ENCODE data around the gene COL6A2. TPM values are rescaled to one million over a fixed set of nuclear protein-coding genes. Genes with fewer than 3 reads are reported as not detected.

Gene COL6A2
- 100 to 1,000 TPM; 120 to 161 TPM for polyA plus RNA-seq

GRCh38 chr21:46097336-46098293, at the start of gene COL6A2:
TSS of gene COL6A2 (plus strand) at chr21:46098112.
- no peaks in the 10 kb centered on the region for H3K9me3 ChIP-seq (ENCODE audit: control insufficient read depth in 2 of 2, insufficient read depth in 1 of 2, low read depth in 1 of 2, low read length in 1 of 2)
- peak within 1 kb of the TSS; percentile 75 to 88 for H3K27ac ChIP-seq (ENCODE audit: low read depth in 2 of 2, low read length in 1 of 2)
- no peaks in the 10 kb centered on the region for H3K36me3 ChIP-seq (ENCODE audit: control insufficient read depth in 2 of 2, insufficient read depth in 2 of 2, low read length in 1 of 2)
- H3K4me3 ChIP-seq (ENCODE audit: low read depth in 1 of 2, low read length in 2 of 2) = peak within 1 kb of the TSS; percentile 47 to 57
- peaks cover 0 to 5% of the 10 kb centered on the region in 2 donors for H3K27me3 ChIP-seq (ENCODE audit: control insufficient read depth in 1 of 2, insufficient read depth in 2 of 2, low read length in 2 of 2)
- WGBS, 2 donors = 5 to 12% methylated on average over 24 to 83 of the region's 83 CpGs
- peaks cover 4 to 6% of the 10 kb centered on the region in 2 donors for H3K4me1 ChIP-seq (ENCODE audit: control insufficient read depth in 2 of 2, insufficient read depth in 2 of 2, low read length in 1 of 2)

- WGBS, 2 donors = 26 to 44% methylated on average over 27 of the region's 27 CpGs
- no peaks in the 10 kb centered on the region for H3K27me3 ChIP-seq (ENCODE audit: control insufficient read depth in 1 of 2, insufficient read depth in 2 of 2, low read length in 2 of 2)
- no peak overlapping the region for H3K4me3 ChIP-seq (ENCODE audit: low read depth in 1 of 2, low read length in 2 of 2)
- no peaks in the 10 kb centered on the region for H3K9me3 ChIP-seq (ENCODE audit: control insufficient read depth in 2 of 2, insufficient read depth in 1 of 2, low read depth in 1 of 2, low read length in 1 of 2)
- H3K36me3 ChIP-seq (ENCODE audit: control insufficient read depth in 2 of 2, insufficient read depth in 2 of 2, low read length in 1 of 2) = no peaks in the 10 kb centered on the region
- peak overlapping the region; percentile 84 to 86 for H3K27ac ChIP-seq (ENCODE audit: low read depth in 2 of 2, low read length in 1 of 2)
- peaks cover 9 to 11% of the 10 kb centered on the region in 2 donors for H3K4me1 ChIP-seq (ENCODE audit: control insufficient read depth in 2 of 2, insufficient read depth in 2 of 2, low read length in 1 of 2)
Observed at GRCh38 chr21:46048926-46049889, 48.7 kb upstream of the COL6A2 start.

DNA sequence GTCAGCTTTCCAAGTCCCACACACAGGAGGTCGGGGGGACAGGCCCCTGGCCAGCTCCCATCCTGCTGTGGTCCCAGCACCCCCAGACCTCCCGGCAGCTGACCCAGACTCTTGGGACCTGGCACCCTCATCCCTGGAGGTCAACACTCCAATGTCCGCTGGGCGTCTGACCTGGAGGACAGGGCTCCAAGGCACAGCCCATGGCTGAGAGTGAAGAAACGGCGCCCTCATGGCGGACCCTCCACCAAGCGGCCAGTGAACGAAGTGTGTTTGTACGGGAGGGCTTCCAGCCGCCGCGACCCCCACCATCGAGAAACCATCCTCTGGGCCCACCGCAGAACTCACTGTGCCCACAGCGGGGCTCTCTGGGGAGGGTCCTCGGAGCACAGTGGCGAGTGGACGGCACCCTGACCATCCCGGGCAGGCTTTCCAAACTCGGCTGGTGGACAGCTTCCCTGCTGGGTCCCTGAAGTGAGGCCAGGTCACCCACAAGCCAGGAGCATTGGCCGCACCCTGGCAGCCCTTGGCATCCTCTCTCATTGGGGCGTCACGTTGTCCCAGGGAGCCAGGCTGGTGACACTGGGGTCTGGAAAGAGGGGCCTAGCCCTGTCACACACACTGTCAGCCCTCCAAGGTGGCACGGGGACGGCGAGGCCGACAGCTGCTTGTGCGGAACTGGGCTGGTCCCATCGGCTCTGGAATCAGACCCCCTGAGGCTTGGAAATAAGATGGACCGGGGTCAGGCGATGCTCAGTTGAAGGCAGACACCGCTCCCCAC, 47.8 kb upstream of the COL6A2 start:
- H3K4me3 ChIP-seq (ENCODE audit: low read depth in 1 of 2, low read length in 2 of 2) = no peak overlapping the region
- 85 to 87% methylated on average over 33 of the region's 33 CpGs for WGBS, 2 donors
- H3K9me3 ChIP-seq (ENCODE audit: control insufficient read depth in 2 of 2, insufficient read depth in 1 of 2, low read depth in 1 of 2, low read length in 1 of 2) = no peaks in the 10 kb centered on the region
- no peaks in the 10 kb centered on the region for H3K27me3 ChIP-seq (ENCODE audit: control insufficient read depth in 1 of 2, insufficient read depth in 2 of 2, low read length in 2 of 2)
- peaks cover 9 to 11% of the 10 kb centered on the region in 2 donors for H3K4me1 ChIP-seq (ENCODE audit: control insufficient read depth in 2 of 2, insufficient read depth in 2 of 2, low read length in 1 of 2)
- H3K27ac ChIP-seq (ENCODE audit: low read depth in 2 of 2, low read length in 1 of 2) = peak overlapping the region; percentile 80 to 86
- no peaks in the 10 kb centered on the region for H3K36me3 ChIP-seq (ENCODE audit: control insufficient read depth in 2 of 2, insufficient read depth in 2 of 2, low read length in 1 of 2)

DNA sequence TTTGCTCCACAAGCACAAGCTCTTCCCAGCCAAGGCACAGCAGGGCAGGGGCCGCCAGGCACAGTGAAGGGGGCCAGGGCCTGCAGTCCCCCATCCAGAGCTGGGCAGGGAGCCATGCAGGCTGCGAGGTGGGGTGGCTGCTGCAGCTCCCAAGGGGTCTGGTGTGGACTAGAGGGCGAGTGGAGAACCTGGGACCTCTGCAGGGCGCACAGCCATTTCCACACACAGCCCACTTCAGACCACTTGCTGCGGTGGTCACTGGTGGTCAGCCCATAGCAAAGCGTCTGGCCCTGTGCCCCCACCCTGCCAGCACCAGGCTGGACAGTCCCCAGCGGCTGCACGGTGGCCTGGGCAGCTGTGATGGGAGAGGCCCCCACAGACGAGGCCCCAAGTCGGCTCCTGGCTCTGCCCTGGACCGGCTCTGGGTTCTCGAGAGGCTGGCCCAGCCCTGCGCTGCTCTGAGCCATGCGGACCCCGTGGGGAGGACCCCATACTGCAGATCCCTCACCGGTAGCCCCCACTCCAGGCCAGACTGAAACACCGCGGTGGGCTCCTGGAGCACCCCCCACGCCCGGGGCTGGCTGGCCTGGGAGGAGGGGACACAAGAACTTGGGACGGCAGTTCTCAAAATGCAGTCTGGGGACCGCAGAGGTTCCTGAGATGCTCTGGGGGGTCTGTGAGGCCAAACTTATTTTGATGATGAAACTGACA, 47.1 kb upstream of the COL6A2 start:
- WGBS, 2 donors = 87 to 92% methylated on average over 22 of the region's 22 CpGs
- H3K27me3 ChIP-seq (ENCODE audit: control insufficient read depth in 1 of 2, insufficient read depth in 2 of 2, low read length in 2 of 2) = no peaks in the 10 kb centered on the region
- H3K27ac ChIP-seq (ENCODE audit: low read depth in 2 of 2, low read length in 1 of 2) = peak overlapping the region; percentile 15 to 86
- no peaks in the 10 kb centered on the region for H3K36me3 ChIP-seq (ENCODE audit: control insufficient read depth in 2 of 2, insufficient read depth in 2 of 2, low read length in 1 of 2)
- no peak overlapping the region for H3K4me3 ChIP-seq (ENCODE audit: low read depth in 1 of 2, low read length in 2 of 2)
- no peaks in the 10 kb centered on the region for H3K9me3 ChIP-seq (ENCODE audit: control insufficient read depth in 2 of 2, insufficient read depth in 1 of 2, low read depth in 1 of 2, low read length in 1 of 2)
- peaks cover 9 to 14% of the 10 kb centered on the region in 2 donors for H3K4me1 ChIP-seq (ENCODE audit: control insufficient read depth in 2 of 2, insufficient read depth in 2 of 2, low read length in 1 of 2)

GRCh38 chr21:46051379-46051770, 46.5 kb upstream of the COL6A2 start:
- 74 to 84% methylated on average over 16 of the region's 16 CpGs for WGBS, 2 donors
- Histone ChIP-seq H3K4me3 (ENCODE audit: low read depth in 1 of 2, low read length in 2 of 2) (no peak overlapping the region), H3K27me3 (ENCODE audit: control insufficient read depth in 1 of 2, insufficient read depth in 2 of 2, low read length in 2 of 2) (no peaks in the 10 kb centered on the region), H3K36me3 (ENCODE audit: control insufficient read depth in 2 of 2, insufficient read depth in 2 of 2, low read length in 1 of 2) (no peaks in the 10 kb centered on the region), H3K27ac (ENCODE audit: low read depth in 2 of 2, low read length in 1 of 2) (no peak overlapping the region), H3K4me1 (ENCODE audit: control insufficient read depth in 2 of 2, insufficient read depth in 2 of 2, low read length in 1 of 2) (peaks cover 11 to 16% of the 10 kb centered on the region in 2 donors), H3K9me3 (ENCODE audit: control insufficient read depth in 2 of 2, insufficient read depth in 1 of 2, low read depth in 1 of 2, low read length in 1 of 2) (no peaks in the 10 kb centered on the region)

- Histone ChIP-seq H3K9me3 (ENCODE audit: control insufficient read depth in 2 of 2, insufficient read depth in 1 of 2, low read depth in 1 of 2, low read length in 1 of 2) (no peaks in the 10 kb centered on the region), H3K36me3 (ENCODE audit: control insufficient read depth in 2 of 2, insufficient read depth in 2 of 2, low read length in 1 of 2) (no peaks in the 10 kb centered on the region), H3K4me1 (ENCODE audit: control insufficient read depth in 2 of 2, insufficient read depth in 2 of 2, low read length in 1 of 2) (peaks cover 11 to 18% of the 10 kb centered on the region in 2 donors), H3K27ac (ENCODE audit: low read depth in 2 of 2, low read length in 1 of 2) (no peak overlapping the region), H3K4me3 (ENCODE audit: low read depth in 1 of 2, low read length in 2 of 2) (no peak overlapping the region), H3K27me3 (ENCODE audit: control insufficient read depth in 1 of 2, insufficient read depth in 2 of 2, low read length in 2 of 2) (no peaks in the 10 kb centered on the region)
- WGBS, 2 donors = 82 to 86% methylated on average over 33 of the region's 33 CpGs
Observed at GRCh38 chr21:46051821-46052675, 45.9 kb upstream of the COL6A2 start.

GRCh38 chr21:46052703-46053651, 44.9 kb upstream of the COL6A2 start:
- Histone ChIP-seq H3K27ac (ENCODE audit: low read depth in 2 of 2, low read length in 1 of 2) (peak overlapping the region in 1 of 2 donors; percentile 25), H3K4me1 (ENCODE audit: control insufficient read depth in 2 of 2, insufficient read depth in 2 of 2, low read length in 1 of 2) (peaks cover 11 to 20% of the 10 kb centered on the region in 2 donors), H3K27me3 (ENCODE audit: control insufficient read depth in 1 of 2, insufficient read depth in 2 of 2, low read length in 2 of 2) (no peaks in the 10 kb centered on the region), H3K9me3 (ENCODE audit: control insufficient read depth in 2 of 2, insufficient read depth in 1 of 2, low read depth in 1 of 2, low read length in 1 of 2) (no peaks in the 10 kb centered on the region), H3K36me3 (ENCODE audit: control insufficient read depth in 2 of 2, insufficient read depth in 2 of 2, low read length in 1 of 2) (no peaks in the 10 kb centered on the region), H3K4me3 (ENCODE audit: low read depth in 1 of 2, low read length in 2 of 2) (no peak overlapping the region)
- 62 to 71% methylated on average over 31 of the region's 31 CpGs for WGBS, 2 donors
